ENCODE measurements around the gene FYN.

DNA sequence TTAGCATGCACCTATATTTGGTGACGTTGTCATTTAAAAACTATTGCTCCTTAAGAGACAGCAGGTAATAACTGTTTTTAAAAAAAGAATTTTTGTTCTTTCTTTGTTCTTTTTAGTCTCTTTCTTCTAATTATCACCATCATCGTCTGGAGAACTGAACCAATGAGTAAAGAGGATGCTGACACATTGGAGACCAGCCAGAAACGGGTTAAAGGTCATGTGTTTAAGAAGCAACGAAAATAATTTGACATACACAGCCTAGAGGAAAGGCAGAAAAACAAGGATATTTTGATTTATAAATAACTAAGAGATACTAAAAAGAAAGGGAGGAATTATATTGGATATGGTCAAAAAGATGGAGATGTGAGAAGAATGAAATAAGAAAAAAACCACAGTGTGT, 19.2 kb upstream of the FYN start:
- TF ChIP-seq TAF1 (IDR thresholded peaks at IDR 0.05; ENCODE audit: borderline replicate concordance, low read depth, low read length) (no peak), POLR2AphosphoS5 (IDR thresholded peaks at IDR 0.05; ENCODE audit: low read depth, low read length) (no peak), POLR2A (IDR thresholded peaks at IDR 0.05; ENCODE audit: low read depth, low read length) (no peak)
